IMR-90 (cell line): ENCODE data around the gene CCM2. TPM values are rescaled to one million over a fixed set of nuclear protein-coding genes. Genes with fewer than 3 reads are reported as not detected.

Experiments
- ATAC-seq: fragments of 200-7000 bp; cut with Tn5 transposase; 2 replicates; pipeline ENCODE4 v1.9.1; 2020; ENCODE audit warnings: low read depth, mild to moderate bottlenecking, moderate library complexity
- BruUV-seq: library from RNA; stranded (reverse); fragments of 400-500 nt; replicated peaks from 2 replicates; lab custom pipeline; 2021; lab: Mats Ljungman, UMichigan
- CTCF ChIA-PET: fragments of 300-600 bp; formaldehyde crosslinking; extraction: SDS; loops from one replicate; lab custom pipeline; 2021; ENCODE audit warnings: antibody characterized with exemption; lab: Yijun Ruan, JAX
- POLR2A ChIA-PET: fragments of 300-600 bp; sonication (Branson Sonifier 250); formaldehyde crosslinking; loops from one replicate; lab custom pipeline; 2022; ENCODE audit warnings: antibody characterized with exemption; ENCODE audit not compliant: unreplicated experiment; lab: Charles Lee
- DNase-seq: peaks from one replicate; pipeline ENCODE4 v3.0.0; 2013
- H2AFZ ChIP-seq: replicated peaks from 2 replicates; pipeline ENCODE3; 2013; ENCODE audit warnings: low read length, mild to moderate bottlenecking; ENCODE audit not compliant: poor library complexity
- H2AK5ac ChIP-seq: 2 replicates; pipeline ENCODE4 v1.6.1; 2013; ENCODE audit warnings: low read depth, low read length, inconsistent platforms
- H2AK9ac ChIP-seq: replicated peaks from 2 replicates; pipeline ENCODE3; 2013; ENCODE audit warnings: mild to moderate bottlenecking, low read depth, low read length, moderate library complexity; ENCODE audit not compliant: poor library complexity
- H2BK120ac ChIP-seq: 2 replicates; pipeline ENCODE4 v1.6.1; 2013; ENCODE audit warnings: low read depth, low read length, inconsistent platforms
- H2BK15ac ChIP-seq: 3 replicates; pipeline ENCODE4 v1.6.1; 2013; ENCODE audit warnings: low read depth, low read length, inconsistent platforms
- H2BK20ac ChIP-seq: 2 replicates; pipeline ENCODE4 v1.6.1; 2013; ENCODE audit warnings: low read depth, mild to moderate bottlenecking, inconsistent platforms, low read length, moderate library complexity
- H2BK5ac ChIP-seq: 2 replicates; pipeline ENCODE4 v1.6.1; 2013; ENCODE audit warnings: mild to moderate bottlenecking, low read depth, low read length, inconsistent platforms; ENCODE audit not compliant: poor library complexity, severe bottlenecking
- H3K14ac ChIP-seq: replicated peaks from 2 replicates; pipeline ENCODE4 v1.6.1; 2013; ENCODE audit warnings: low read depth, low read length, inconsistent platforms
- H3K18ac ChIP-seq: 2 replicates; pipeline ENCODE4 v1.6.1; 2013; ENCODE audit warnings: low read depth, low read length, control low read depth
- H3K23ac ChIP-seq: 2 replicates; pipeline ENCODE4 v1.6.1; 2013; ENCODE audit warnings: low read depth, low read length, inconsistent platforms
- H3K27ac ChIP-seq: 2 replicates; pipeline ENCODE4 v1.5.1; 2013; ENCODE audit warnings: mild to moderate bottlenecking, control low read depth, low read length; ENCODE audit not compliant: insufficient read depth
- H3K27me3 ChIP-seq: 2 replicates; pipeline ENCODE4 v1.6.1; 2013; ENCODE audit warnings: low read length; ENCODE audit not compliant: control insufficient read depth, insufficient read depth
- H3K36me3 ChIP-seq: 2 replicates; pipeline ENCODE4 v1.6.1; 2013; ENCODE audit warnings: low read length, mixed read lengths; ENCODE audit not compliant: control insufficient read depth, insufficient read depth
- H3K4ac ChIP-seq: 2 replicates; pipeline ENCODE4 v1.6.1; 2013; ENCODE audit warnings: low read depth, low read length, inconsistent platforms
- H3K4me1 ChIP-seq: 2 replicates; pipeline ENCODE4 v1.6.1; 2013; ENCODE audit warnings: low read length, mixed read lengths; ENCODE audit not compliant: control insufficient read depth, insufficient read depth
- H3K4me2 ChIP-seq: 2 replicates; pipeline ENCODE4 v1.6.1; 2013; ENCODE audit warnings: low read depth, mild to moderate bottlenecking, control low read depth, low read length, moderate library complexity
- H3K4me3 ChIP-seq: 2 replicates; pipeline ENCODE4 v1.5.1; 2013; ENCODE audit warnings: low read depth, mild to moderate bottlenecking, control low read depth, low read length, moderate library complexity; ENCODE audit not compliant: insufficient read depth
- H3K56ac ChIP-seq: 2 replicates; pipeline ENCODE4 v1.6.1; 2013; ENCODE audit warnings: low read length, inconsistent platforms; ENCODE audit not compliant: insufficient read depth; ENCODE audit errors: extremely low read depth
- H3K79me1 ChIP-seq, 2 experiments: 2 replicates each; pipeline ENCODE4 v1.6.1; 2013; ENCODE audit warnings: low read length in 2 of 2, inconsistent platforms in 1 of 2, low read depth in 1 of 2
- H3K9ac ChIP-seq: 2 replicates; pipeline ENCODE4 v1.6.1; 2013; ENCODE audit warnings: low read depth, low read length, control low read depth
- H3K9me1 ChIP-seq: 2 replicates; pipeline ENCODE4 v1.6.1; 2013; ENCODE audit warnings: low read length, inconsistent platforms; ENCODE audit not compliant: insufficient read depth
- H3K9me3 ChIP-seq: 2 replicates; pipeline ENCODE4 v1.6.1; 2013; ENCODE audit warnings: low read length; ENCODE audit not compliant: control insufficient read depth, insufficient read depth
- H4K20me1 ChIP-seq: 2 replicates; pipeline ENCODE4 v1.6.1; 2013; ENCODE audit warnings: low read length, inconsistent platforms; ENCODE audit not compliant: insufficient read depth
- H4K5ac ChIP-seq: 2 replicates; pipeline ENCODE4 v1.6.1; 2013; ENCODE audit warnings: mild to moderate bottlenecking, low read depth, low read length, control low read depth
- H4K8ac ChIP-seq, 2 experiments: 2 replicates each; pipeline ENCODE4 v1.6.1; 2013; ENCODE audit warnings: low read depth in 2 of 2, low read length in 2 of 2, control low read depth in 1 of 2, inconsistent platforms in 1 of 2
- H4K91ac ChIP-seq: 2 replicates; pipeline ENCODE4 v1.6.1; 2013; ENCODE audit warnings: low read depth, low read length, inconsistent platforms; ENCODE audit not compliant: insufficient read depth
- CHD1 ChIP-seq: IDR thresholded peaks from 2 replicates; pipeline ENCODE4 v1.6.1; 2012; ENCODE audit warnings: low read depth, low read length, improper control_type of control experiment
- POLR2A ChIP-seq: IDR thresholded peaks from 2 replicates; pipeline ENCODE4 v1.6.1; 2012; ENCODE audit warnings: mild to moderate bottlenecking, low read depth, low read length
- SMC3 ChIP-seq: fragments of 150-350 bp; IDR thresholded peaks from 2 replicates; pipeline ENCODE4 v1.6.1; 2016; ENCODE audit warnings: low read depth, mild to moderate bottlenecking, antibody characterized with exemption, low read length, moderate library complexity
- WGBS, 2 experiments: methylation state at CpG; one replicate each; pipeline versions ENCODE4 v1.1.5 to v1.1.7; 2013; ENCODE audit warnings: missing lambda C conversion rate in 2 of 2; ENCODE audit not compliant: insufficient read length in 1 of 2; ENCODE audit errors: extremely low coverage in 2 of 2; 5-methylcytosine and 5-hydroxymethylcytosine counted together
- dilution Hi-C: fragments of 300-500 bp; cut with HindIII; formaldehyde crosslinking; loops from one replicate; pipeline ENCODE4 v1.14.3; 2018; ENCODE audit warnings: low sequenced_read_pairs; ENCODE audit not compliant: unreplicated experiment
- in situ Hi-C: fragments of 300-500 bp; cut with MboI; formaldehyde crosslinking; loops from 3 replicates; pipeline ENCODE4 v1.14.3; 2019; ENCODE audit warnings: low sequenced_read_pairs, inconsistent platforms, mixed read lengths
- intact Hi-C: fragments of 100-400 bp; cut with micrococcal nuclease; formaldehyde crosslinking; loops from 2 replicates; pipeline ENCODE4 v1.10.0; 2022
- polyA plus RNA-seq, 3 experiments: library from polyadenylated mRNA; depleted of rRNA; stranded (reverse); fragments of >200 nt; gene quantifications; 2 replicates each; pipeline ENCODE4 v1.2.3, GENCODE V29; 2012; ENCODE audit warnings: low replicate concordance in 1 of 3
- total RNA-seq: library from RNA; depleted of rRNA; stranded (reverse); fragments of >200 nt; gene quantifications from 2 replicates; pipeline ENCODE4 v1.2.3, GENCODE V29; 2012
- TF ChIP-seq, protein P1 (sequence below): fragments of 150-350 bp; IDR thresholded peaks from 2 replicates; pipeline ENCODE4 v1.6.1; 2016; ENCODE audit warnings: low read depth, mild to moderate bottlenecking, low read length, moderate library complexity, borderline replicate concordance

Gene CCM2
- total and polyA plus RNA-seq, 2 of the 4 experiments (the other 2 are of a cell fraction) = 65.2 to 78.5 TPM

- TF ChIP-seq POLR2A = no peak
- no peak for TF ChIP-seq SMC3
- TF ChIP-seq CHD1 = no peak
- TF ChIP-seq, protein P1, sequence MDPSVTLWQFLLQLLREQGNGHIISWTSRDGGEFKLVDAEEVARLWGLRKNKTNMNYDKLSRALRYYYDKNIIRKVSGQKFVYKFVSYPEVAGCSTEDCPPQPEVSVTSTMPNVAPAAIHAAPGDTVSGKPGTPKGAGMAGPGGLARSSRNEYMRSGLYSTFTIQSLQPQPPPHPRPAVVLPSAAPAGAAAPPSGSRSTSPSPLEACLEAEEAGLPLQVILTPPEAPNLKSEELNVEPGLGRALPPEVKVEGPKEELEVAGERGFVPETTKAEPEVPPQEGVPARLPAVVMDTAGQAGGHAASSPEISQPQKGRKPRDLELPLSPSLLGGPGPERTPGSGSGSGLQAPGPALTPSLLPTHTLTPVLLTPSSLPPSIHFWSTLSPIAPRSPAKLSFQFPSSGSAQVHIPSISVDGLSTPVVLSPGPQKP = no peak
- Histone ChIP-seq H2AK5ac (no peak overlapping the region), H3K9me3 (no peaks in the 10 kb centered on the region), H2BK15ac (no peak overlapping the region), H4K91ac (no peak overlapping the region), H3K14ac (no peak overlapping the region), H4K5ac (no peak overlapping the region), H3K9me1 (no peaks in the 10 kb centered on the region), H3K9ac (no peak overlapping the region), H3K4ac (no peak overlapping the region), H3K4me2 (no peak overlapping the region), H4K20me1 (no peaks in the 10 kb centered on the region), H3K27ac (no peak overlapping the region), H3K4me3 (no peak overlapping the region), H2BK5ac (no peak overlapping the region), H3K79me1 (no peaks in the 10 kb centered on the region), H3K23ac (no peak overlapping the region), H2AFZ (peak overlapping the region; percentile 35), H2BK20ac (no peak overlapping the region), H4K8ac (no peak overlapping the region), H3K36me3 (no peaks in the 10 kb centered on the region), H3K4me1 (no peaks in the 10 kb centered on the region), H2BK120ac (no peak overlapping the region), H3K27me3 (peaks cover 31% of the 10 kb centered on the region), H2AK9ac (no peak overlapping the region), H3K18ac (no peak overlapping the region), H3K56ac (no peak overlapping the region)
- no TSS peak for BruUV-seq
- intact Hi-C loops = no loop called here
- no CpG with 5 or more reads among the region's 3 CpGs for WGBS, 2 experiments
- DNase-seq = no peak
- no peak for ATAC-seq
- POLR2A ChIA-PET = no interaction called here
- in situ Hi-C loops = no loop called here
- CTCF ChIA-PET = no interaction called here
- dilution Hi-C loops = no loop called here
These were observed 119.5 kb downstream of the CCM2 start for GRCh38 chr7:45119550-45119949.
